Measurements from ENCODE around the gene LY86.

Gene LY86

DNA sequence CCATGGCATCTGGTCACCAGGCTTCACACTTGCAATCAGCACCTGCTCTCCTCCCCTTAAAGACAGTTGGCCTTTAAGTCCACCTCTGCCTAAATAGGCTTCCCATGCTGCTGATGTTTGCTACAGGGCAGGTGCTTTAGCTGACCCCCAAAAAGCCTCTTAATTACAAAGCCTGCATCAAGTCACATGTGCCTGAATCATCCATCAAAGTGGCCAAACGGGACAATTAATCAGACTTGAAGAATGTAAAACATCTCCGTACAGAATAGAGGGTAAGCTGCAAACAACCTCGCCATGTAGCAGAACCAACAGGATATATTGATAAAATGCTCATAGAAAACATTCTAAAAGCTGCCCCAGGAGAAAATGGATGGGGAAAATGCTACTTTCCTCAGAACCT lies 7.4 kb downstream of the LY86 start:
- POLR2A ChIA-PET: interaction anchor here (1.0 kb wide), 1 partner anchor 10 kb away, joined by 3 read pairs; no protein-coding TSS in a partner anchor

DNA sequence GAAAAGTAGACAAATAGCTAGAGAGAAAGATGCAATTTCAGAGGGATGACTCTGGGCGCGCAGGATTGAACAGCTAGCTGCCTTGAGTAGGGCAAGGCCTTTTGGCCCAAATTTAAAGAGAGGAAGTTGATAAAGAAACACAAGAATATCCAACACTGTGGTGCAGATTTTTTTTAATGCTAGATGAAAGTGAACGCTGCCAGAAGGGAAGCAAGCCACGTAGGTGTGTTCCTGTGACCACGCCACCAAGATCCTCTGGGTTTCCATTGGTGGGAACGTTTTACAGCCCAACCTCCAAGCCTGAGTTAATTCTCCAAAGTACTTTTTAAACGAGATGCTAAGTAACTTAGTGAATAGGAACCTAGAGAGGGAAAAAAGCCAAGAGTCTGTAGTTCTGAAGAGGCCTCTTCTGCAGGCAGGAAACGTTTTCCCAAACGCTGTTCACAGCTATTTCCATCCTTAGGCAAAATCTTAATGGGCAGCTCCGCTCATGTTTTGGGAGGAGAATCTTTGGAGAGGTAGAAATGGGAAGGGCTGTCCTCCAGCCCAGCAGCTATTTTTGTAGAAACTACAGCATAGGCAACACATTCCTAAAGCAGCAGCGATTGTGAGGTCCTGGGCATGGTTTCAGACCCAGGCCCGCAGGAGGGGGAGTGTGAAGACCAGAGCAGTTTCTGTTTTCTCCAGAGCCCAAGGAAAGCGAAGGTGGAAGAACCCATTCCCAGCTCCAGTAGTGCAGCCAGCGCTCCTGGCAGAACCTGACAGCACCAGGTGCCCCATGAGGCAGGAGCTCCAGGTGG lies 8.2 kb downstream of the LY86 start:
- Histone ChIP-seq H3K36me3 (ENCODE audit: control insufficient read depth in 4 of 4, insufficient read depth in 4 of 4, low read length in 3 of 4) (peaks cover 0 to 2% (median 0%) of the 10 kb centered on the region in 4 experiments), H3K4me1 (ENCODE audit: control extremely low read depth in 1 of 4, control insufficient read depth in 4 of 4, insufficient read depth in 4 of 4, low read length in 3 of 4) (peaks cover 25 to 83% (median 49%) of the 10 kb centered on the region in 4 experiments), H3K27me3 (replicated peaks in 2 of 5; ENCODE audit: control insufficient read depth in 4 of 5, insufficient read depth in 5 of 5, low read length in 4 of 5) (no peaks in the 10 kb centered on the region), H3K27ac (ENCODE audit: insufficient read depth in 1 of 2, low read depth in 1 of 2, low read length in 2 of 2, poor library complexity in 1 of 2, severe bottlenecking in 2 of 2) (no peak overlapping the region), H3K4me3 (ENCODE audit: control insufficient read depth in 1 of 7, extremely low read depth in 1 of 7, insufficient read depth in 4 of 7, low read depth in 2 of 7, low read length in 6 of 7) (no peak overlapping the region), H3K9me3 (ENCODE audit: control extremely low read depth in 1 of 5, control insufficient read depth in 4 of 5, insufficient read depth in 2 of 5, low read depth in 1 of 5, low read length in 4 of 5) (no peaks in the 10 kb centered on the region)
- ChIA-PET CTCF (interaction anchor here (0.6 to 1.2 kb wide), 2 partner anchors 16 to 40 kb away, joined by 3 read pairs; no protein-coding TSS in a partner anchor), POLR2A (interaction anchor here (1.0 kb wide), 1 partner anchor 9 kb away, joined by 3 read pairs; no protein-coding TSS in a partner anchor)
- 45% methylated on average over 12 of the region's 14 CpGs for WGBS (ENCODE audit: insufficient coverage)
- DNase-seq: peak; percentile 31 to 81 (median 73)

More for the DNA sequence above, 7.4 kb downstream of the LY86 start:
- Histone ChIP-seq H3K9me3 (ENCODE audit: control extremely low read depth in 1 of 5, control insufficient read depth in 4 of 5, insufficient read depth in 2 of 5, low read depth in 1 of 5, low read length in 4 of 5) (no peaks in the 10 kb centered on the region), H3K27me3 (replicated peaks in 2 of 5; ENCODE audit: control insufficient read depth in 4 of 5, insufficient read depth in 5 of 5, low read length in 4 of 5) (no peaks in the 10 kb centered on the region), H3K4me1 (ENCODE audit: control extremely low read depth in 1 of 4, control insufficient read depth in 4 of 4, insufficient read depth in 4 of 4, low read length in 3 of 4) (peaks cover 28 to 88% (median 57%) of the 10 kb centered on the region in 4 experiments), H3K36me3 (ENCODE audit: control insufficient read depth in 4 of 4, insufficient read depth in 4 of 4, low read length in 3 of 4) (peaks cover 0 to 2% (median 0%) of the 10 kb centered on the region in 4 experiments), H3K27ac (ENCODE audit: insufficient read depth in 1 of 2, low read depth in 1 of 2, low read length in 2 of 2, poor library complexity in 1 of 2, severe bottlenecking in 2 of 2) (no peak overlapping the region), H3K4me3 (ENCODE audit: control insufficient read depth in 1 of 7, extremely low read depth in 1 of 7, insufficient read depth in 4 of 7, low read depth in 2 of 7, low read length in 6 of 7) (no peak overlapping the region)
- CTCF ChIA-PET: interaction anchor here (1.2 kb wide), 1 partner anchor 40 kb away, joined by 3 read pairs; no protein-coding TSS in a partner anchor
- DNase-seq: peak in 1 of 3 donors; percentile 26
- 50% methylated on average over 2 of the region's 3 CpGs for WGBS (ENCODE audit: insufficient coverage)

DNA sequence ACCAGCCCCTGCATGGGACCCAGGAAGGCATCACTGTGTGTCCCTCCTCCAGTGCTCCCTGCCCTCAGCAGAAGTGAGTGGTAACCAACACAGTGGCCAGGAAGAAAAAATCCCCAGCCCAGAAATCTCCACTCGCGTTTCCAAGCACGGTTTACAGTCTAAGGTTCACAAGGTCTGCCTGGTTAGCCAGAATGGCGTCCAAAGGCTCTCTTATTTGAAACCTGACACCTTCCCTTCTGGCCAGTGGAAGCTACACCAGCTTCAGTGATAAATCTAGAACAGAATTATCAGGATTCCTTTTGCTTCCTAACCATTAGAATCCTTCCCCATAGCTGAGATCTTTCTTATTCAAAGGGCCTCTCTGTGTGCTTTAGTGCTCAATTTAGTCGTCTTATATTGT lies 9.2 kb downstream of the LY86 start:
- H3K27me3 ChIP-seq (replicated peaks in 2 of 5; ENCODE audit: control insufficient read depth in 4 of 5, insufficient read depth in 5 of 5, low read length in 4 of 5): no peaks in the 10 kb centered on the region
- ChIA-PET CTCF (no interaction called here), POLR2A (no interaction called here)
- H3K4me1 ChIP-seq (ENCODE audit: control extremely low read depth in 1 of 4, control insufficient read depth in 4 of 4, insufficient read depth in 4 of 4, low read length in 3 of 4): peaks cover 24 to 75% (median 40%) of the 10 kb centered on the region in 4 experiments
- no peak overlapping the region for H3K4me3 ChIP-seq (ENCODE audit: control insufficient read depth in 1 of 7, extremely low read depth in 1 of 7, insufficient read depth in 4 of 7, low read depth in 2 of 7, low read length in 6 of 7)
- H3K36me3 ChIP-seq (ENCODE audit: control insufficient read depth in 4 of 4, insufficient read depth in 4 of 4, low read length in 3 of 4): peaks cover 0 to 6% (median 0%) of the 10 kb centered on the region in 4 experiments
- no peak overlapping the region for H3K27ac ChIP-seq (ENCODE audit: insufficient read depth in 1 of 2, low read depth in 1 of 2, low read length in 2 of 2, poor library complexity in 1 of 2, severe bottlenecking in 2 of 2)
- DNase-seq: no peak
- 97% methylated on average over 4 of the region's 5 CpGs for WGBS (ENCODE audit: insufficient coverage)
- no peaks in the 10 kb centered on the region for H3K9me3 ChIP-seq (ENCODE audit: control extremely low read depth in 1 of 5, control insufficient read depth in 4 of 5, insufficient read depth in 2 of 5, low read depth in 1 of 5, low read length in 4 of 5)

DNA sequence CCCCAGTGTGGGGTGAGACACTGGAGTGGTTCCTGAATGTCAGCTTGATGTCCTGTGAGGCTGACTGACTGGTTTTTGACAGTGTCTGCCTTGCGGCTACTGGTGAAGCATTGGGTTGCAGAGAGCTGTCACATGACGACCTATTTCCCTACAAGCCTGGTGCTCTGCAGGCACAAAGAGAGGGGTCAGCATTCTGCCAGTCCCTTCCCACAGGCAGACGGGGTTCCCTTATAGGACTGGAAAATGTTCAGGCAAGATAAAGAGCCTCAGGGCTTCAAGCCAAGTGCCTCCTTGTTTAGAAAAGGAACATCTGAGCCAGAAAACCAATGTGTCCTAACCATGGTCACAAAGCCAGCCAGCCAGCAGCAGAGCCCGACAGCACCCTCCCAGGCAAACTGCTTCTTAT lies 11.0 kb downstream of the LY86 start:
- Histone ChIP-seq H3K4me1 (ENCODE audit: control extremely low read depth in 1 of 4, control insufficient read depth in 4 of 4, insufficient read depth in 4 of 4, low read length in 3 of 4) (peaks cover 15 to 60% (median 30%) of the 10 kb centered on the region in 4 experiments), H3K27me3 (replicated peaks in 2 of 5; ENCODE audit: control insufficient read depth in 4 of 5, insufficient read depth in 5 of 5, low read length in 4 of 5) (no peaks in the 10 kb centered on the region), H3K36me3 (ENCODE audit: control insufficient read depth in 4 of 4, insufficient read depth in 4 of 4, low read length in 3 of 4) (peaks cover 0 to 9% (median 0%) of the 10 kb centered on the region in 4 experiments), H3K27ac (ENCODE audit: insufficient read depth in 1 of 2, low read depth in 1 of 2, low read length in 2 of 2, poor library complexity in 1 of 2, severe bottlenecking in 2 of 2) (no peak overlapping the region), H3K4me3 (ENCODE audit: control insufficient read depth in 1 of 7, extremely low read depth in 1 of 7, insufficient read depth in 4 of 7, low read depth in 2 of 7, low read length in 6 of 7) (no peak overlapping the region), H3K9me3 (ENCODE audit: control extremely low read depth in 1 of 5, control insufficient read depth in 4 of 5, insufficient read depth in 2 of 5, low read depth in 1 of 5, low read length in 4 of 5) (peaks cover 0 to 2% (median 0%) of the 10 kb centered on the region in 5 experiments)
- POLR2A ChIA-PET: no interaction called here
- CTCF ChIA-PET: no interaction called here
- WGBS (ENCODE audit: insufficient coverage): 88% methylated on average over 3 of the region's 4 CpGs
- no peak for DNase-seq

DNA sequence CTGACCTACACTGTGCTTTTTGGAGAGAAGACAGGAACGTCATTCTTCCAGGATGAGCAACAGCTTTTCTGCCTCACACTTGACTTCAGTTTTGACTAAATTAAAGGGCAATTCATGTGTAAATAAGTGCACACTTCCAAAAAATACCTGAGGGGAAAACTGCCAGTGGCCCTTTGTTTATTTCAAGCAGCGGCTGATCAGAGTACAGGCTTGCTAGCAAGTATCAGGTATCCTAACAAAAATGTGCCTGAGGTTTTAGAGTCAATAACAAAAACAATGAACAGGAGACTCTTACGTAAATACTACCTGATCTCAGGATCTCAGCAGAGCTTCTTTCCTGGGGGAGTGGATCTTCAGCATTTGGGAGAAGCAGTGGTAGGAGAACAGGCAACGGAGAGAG lies 12.4 kb downstream of the LY86 start:
- no peak overlapping the region for H3K27ac ChIP-seq (ENCODE audit: insufficient read depth in 1 of 2, low read depth in 1 of 2, low read length in 2 of 2, poor library complexity in 1 of 2, severe bottlenecking in 2 of 2)
- H3K36me3 ChIP-seq (ENCODE audit: control insufficient read depth in 4 of 4, insufficient read depth in 4 of 4, low read length in 3 of 4): peaks cover 0 to 9% (median 0%) of the 10 kb centered on the region in 4 experiments
- POLR2A ChIA-PET: no interaction called here
- 100% methylated on average over 1 of the region's 4 CpGs for WGBS (ENCODE audit: insufficient coverage)
- DNase-seq: no peak
- no peak overlapping the region for H3K4me3 ChIP-seq (ENCODE audit: control insufficient read depth in 1 of 7, extremely low read depth in 1 of 7, insufficient read depth in 4 of 7, low read depth in 2 of 7, low read length in 6 of 7)
- H3K27me3 ChIP-seq (replicated peaks in 2 of 5; ENCODE audit: control insufficient read depth in 4 of 5, insufficient read depth in 5 of 5, low read length in 4 of 5): no peaks in the 10 kb centered on the region
- peaks cover 9 to 57% (median 22%) of the 10 kb centered on the region in 4 experiments for H3K4me1 ChIP-seq (ENCODE audit: control extremely low read depth in 1 of 4, control insufficient read depth in 4 of 4, insufficient read depth in 4 of 4, low read length in 3 of 4)
- H3K9me3 ChIP-seq (ENCODE audit: control extremely low read depth in 1 of 5, control insufficient read depth in 4 of 5, insufficient read depth in 2 of 5, low read depth in 1 of 5, low read length in 4 of 5): peaks cover 0 to 2% (median 0%) of the 10 kb centered on the region in 5 experiments
- CTCF ChIA-PET: no interaction called here

DNA sequence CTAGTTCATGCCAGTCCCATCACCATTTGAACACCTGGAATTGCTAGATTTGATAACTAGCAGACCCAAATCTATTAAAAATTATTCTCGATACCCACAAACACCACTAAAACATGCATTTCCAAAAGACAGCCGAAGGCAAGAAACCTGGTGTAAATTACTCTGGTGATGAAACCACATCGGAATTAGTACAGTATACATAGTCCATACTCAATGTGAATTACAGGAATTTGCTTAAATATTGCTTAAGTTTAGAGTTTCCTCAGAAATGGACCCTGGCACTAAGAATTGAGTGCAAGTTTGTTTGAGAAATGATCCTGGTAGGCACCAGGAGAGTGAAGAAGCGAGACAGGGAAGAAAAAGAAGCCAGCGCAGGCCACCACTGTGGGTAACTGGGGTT lies 13.7 kb downstream of the LY86 start:
- ChIA-PET CTCF (no interaction called here), POLR2A (no interaction called here)
- no peaks in the 10 kb centered on the region for H3K27me3 ChIP-seq (replicated peaks in 2 of 5; ENCODE audit: control insufficient read depth in 4 of 5, insufficient read depth in 5 of 5, low read length in 4 of 5)
- no peak overlapping the region for H3K27ac ChIP-seq (ENCODE audit: insufficient read depth in 1 of 2, low read depth in 1 of 2, low read length in 2 of 2, poor library complexity in 1 of 2, severe bottlenecking in 2 of 2)
- peaks cover 0 to 3% (median 2%) of the 10 kb centered on the region in 5 experiments for H3K9me3 ChIP-seq (ENCODE audit: control extremely low read depth in 1 of 5, control insufficient read depth in 4 of 5, insufficient read depth in 2 of 5, low read depth in 1 of 5, low read length in 4 of 5)
- peaks cover 0 to 9% (median 0%) of the 10 kb centered on the region in 4 experiments for H3K36me3 ChIP-seq (ENCODE audit: control insufficient read depth in 4 of 4, insufficient read depth in 4 of 4, low read length in 3 of 4)
- no peak overlapping the region for H3K4me3 ChIP-seq (ENCODE audit: control insufficient read depth in 1 of 7, extremely low read depth in 1 of 7, insufficient read depth in 4 of 7, low read depth in 2 of 7, low read length in 6 of 7)
- WGBS (ENCODE audit: insufficient coverage): 100% methylated on average over 3 of the region's 5 CpGs
- H3K4me1 ChIP-seq (ENCODE audit: control extremely low read depth in 1 of 4, control insufficient read depth in 4 of 4, insufficient read depth in 4 of 4, low read length in 3 of 4): peaks cover 0 to 43% (median 8%) of the 10 kb centered on the region in 4 experiments
- no peak for DNase-seq

DNA sequence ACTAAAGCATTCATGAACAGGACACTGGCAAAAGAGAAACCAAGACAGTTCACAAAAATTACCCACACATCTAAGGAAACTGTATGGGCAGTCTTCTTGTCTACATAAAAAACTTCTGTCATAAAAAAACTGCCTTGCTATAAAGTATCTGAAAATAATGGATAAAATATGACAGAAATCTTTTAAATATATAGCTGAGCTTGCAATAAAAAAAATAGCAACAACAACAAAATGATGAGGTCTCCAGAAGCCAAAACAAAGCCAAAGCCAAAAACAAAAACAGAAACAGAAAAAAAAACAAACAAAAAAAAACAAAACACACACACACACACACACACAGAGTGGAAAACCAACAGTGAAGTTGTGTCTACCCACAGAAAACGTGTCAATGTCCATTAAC lies 14.8 kb downstream of the LY86 start:
- H3K27me3 ChIP-seq (replicated peaks in 2 of 5; ENCODE audit: control insufficient read depth in 4 of 5, insufficient read depth in 5 of 5, low read length in 4 of 5): no peaks in the 10 kb centered on the region
- POLR2A ChIA-PET: no interaction called here
- H3K9me3 ChIP-seq (ENCODE audit: control extremely low read depth in 1 of 5, control insufficient read depth in 4 of 5, insufficient read depth in 2 of 5, low read depth in 1 of 5, low read length in 4 of 5): peaks cover 0 to 3% (median 2%) of the 10 kb centered on the region in 5 experiments
- no peak overlapping the region for H3K4me3 ChIP-seq (ENCODE audit: control insufficient read depth in 1 of 7, extremely low read depth in 1 of 7, insufficient read depth in 4 of 7, low read depth in 2 of 7, low read length in 6 of 7)
- no CpG with 5 or more reads among the region's 1 CpG for WGBS (ENCODE audit: insufficient coverage)
- peaks cover 0 to 9% (median 0%) of the 10 kb centered on the region in 4 experiments for H3K36me3 ChIP-seq (ENCODE audit: control insufficient read depth in 4 of 4, insufficient read depth in 4 of 4, low read length in 3 of 4)
- no peak for DNase-seq
- no peak overlapping the region for H3K27ac ChIP-seq (ENCODE audit: insufficient read depth in 1 of 2, low read depth in 1 of 2, low read length in 2 of 2, poor library complexity in 1 of 2, severe bottlenecking in 2 of 2)
- peaks cover 0 to 36% (median 5%) of the 10 kb centered on the region in 4 experiments for H3K4me1 ChIP-seq (ENCODE audit: control extremely low read depth in 1 of 4, control insufficient read depth in 4 of 4, insufficient read depth in 4 of 4, low read length in 3 of 4)
- CTCF ChIA-PET: no interaction called here

Data from common myeloid progenitor, CD34-positive (primary cell).